Measurements from ENCODE around the gene ONECUT1.

- no peak for TF ChIP-seq CTCF (IDR thresholded peaks at IDR 0.05)
- TF ChIP-seq POLR2A (IDR thresholded peaks at IDR 0.05), result no peak
Measured at GRCh38 chr15:52749258-52749657, 40.9 kb downstream of the ONECUT1 start.
